SK-N-SH (cell line): Measurements from ENCODE around the gene PXDC1. TPM values are rescaled to one million over a fixed set of nuclear protein-coding genes. Genes with fewer than 3 reads are reported as not detected.
A peak's percentile ranks its signal among the peaks of the same experiment; 100 is the strongest.

ENCODE experiments used
- CTCF ChIA-PET: fragments of 300-600, 350-600 bp; formaldehyde crosslinking; extraction: SDS; loops from one replicate; lab custom pipeline; 2021; lab: Yijun Ruan, JAX
- POLR2A ChIA-PET: fragments of 350-600 bp; sonication (Branson Sonifier 250); formaldehyde crosslinking; extraction: SDS; loops from one replicate; lab custom pipeline; 2020; ENCODE audit warnings: antibody characterized with exemption, inconsistent platforms; lab: Yijun Ruan, JAX
- DNase-seq: peaks from one replicate; pipeline ENCODE4 v3.0.0; 2012
- H2AFZ ChIP-seq: fragments of 200-600 bp; sonication (generic); 2 replicates; pipeline ENCODE4 v1.8.1; 2016; ENCODE audit warnings: antibody characterized with exemption, mild to moderate bottlenecking, low read depth
- H3F3A ChIP-seq: fragments of 200-600 bp; sonication (generic); replicated peaks from 2 replicates; pipeline ENCODE3; 2016; ENCODE audit warnings: antibody characterized with exemption, mild to moderate bottlenecking; ENCODE audit not compliant: insufficient read depth
- H3K27ac ChIP-seq, 2 experiments: fragments of 200-500 bp in 1 of 2; fragments of 200-600 bp in 1 of 2; sonication (Bioruptor generic) in 1 of 2; sonication (generic), shearing (Covaris generic) in 1 of 2; 2 replicates each; pipeline versions ENCODE4 v1.5.1 to v1.6.1; 2014 to 2016; ENCODE audit warnings: low read depth in 2 of 2, inconsistent platforms in 1 of 2, low read length in 1 of 2, mild to moderate bottlenecking in 1 of 2, mixed read lengths in 1 of 2
- H3K27me3 ChIP-seq: fragments of 200-600 bp; sonication (generic), shearing (Covaris generic); 2 replicates; pipeline ENCODE4 v1.6.1; 2016; ENCODE audit warnings: mixed run types; ENCODE audit not compliant: insufficient read depth
- H3K36me3 ChIP-seq, 2 experiments: fragments of 200-500 bp in 1 of 2; fragments of 200-600 bp in 1 of 2; sonication (Bioruptor generic) in 1 of 2; sonication (generic) in 1 of 2; replicated peaks in 1 of 2; 2 replicates each; pipeline versions ENCODE3 to v1.5.1; 2014 to 2016; ENCODE audit warnings: low read length in 1 of 2, mild to moderate bottlenecking in 1 of 2; ENCODE audit not compliant: insufficient read depth in 2 of 2, control insufficient read depth in 1 of 2
- H3K4me1 ChIP-seq, 2 experiments: fragments of 200-500 bp in 1 of 2; fragments of 200-600 bp in 1 of 2; sonication (Bioruptor generic) in 1 of 2; sonication (generic), shearing (Covaris generic) in 1 of 2; 2 replicates each; pipeline versions ENCODE4 v1.5.1 to v1.6.1; 2014 to 2016; ENCODE audit warnings: low read depth in 1 of 2, low read length in 1 of 2, mixed run types in 1 of 2; ENCODE audit not compliant: insufficient read depth in 2 of 2, control insufficient read depth in 1 of 2
- H3K4me2 ChIP-seq: fragments of 200-600 bp; sonication (generic), shearing (Covaris generic); 2 replicates; pipeline ENCODE4 v1.6.1; 2017; ENCODE audit warnings: mixed run types
- H3K4me3 ChIP-seq, 2 experiments: fragments of 200-500 bp in 1 of 2; fragments of 200-600 bp in 1 of 2; sonication (Bioruptor generic) in 1 of 2; sonication (generic), shearing (Covaris generic) in 1 of 2; 2 replicates each; pipeline versions ENCODE4 v1.5.1 to v1.8.1; 2014 to 2016; ENCODE audit warnings: low read depth in 2 of 2, inconsistent platforms in 1 of 2, low read length in 1 of 2, mild to moderate bottlenecking in 1 of 2, mixed read lengths in 1 of 2, moderate library complexity in 1 of 2
- H3K79me2 ChIP-seq: fragments of 200-600 bp; sonication (generic); 2 replicates; pipeline ENCODE4 v1.8.1; 2017; ENCODE audit warnings: mild to moderate bottlenecking; ENCODE audit not compliant: insufficient read depth
- H3K9ac ChIP-seq: fragments of 200-600 bp; sonication (generic); 2 replicates; pipeline ENCODE4 v1.6.1; 2017; ENCODE audit warnings: mixed run types
- H3K9me2 ChIP-seq: fragments of 200-600 bp; sonication (generic); 2 replicates; pipeline ENCODE4 v1.6.1; 2017; ENCODE audit warnings: mixed run types
- H3K9me3 ChIP-seq: fragments of 200-600 bp; sonication (generic); 2 replicates; pipeline ENCODE4 v1.6.1; 2017; ENCODE audit warnings: mixed run types, mild to moderate bottlenecking, moderate library complexity
- H4K20me1 ChIP-seq: fragments of 200-600 bp; sonication (generic); 2 replicates; pipeline ENCODE4 v1.6.1; 2017; ENCODE audit warnings: mild to moderate bottlenecking, mixed run types; ENCODE audit not compliant: insufficient read depth
- ELF1 ChIP-seq: IDR thresholded peaks from 2 replicates; pipeline ENCODE4 v1.4.0; 2012
- FOSL2 ChIP-seq: IDR thresholded peaks from 2 replicates; pipeline ENCODE4 v1.4.0; 2012; ENCODE audit warnings: low read depth, mild to moderate bottlenecking, moderate library complexity, borderline replicate concordance
- MAX ChIP-seq: IDR thresholded peaks from 2 replicates; pipeline ENCODE4 v1.4.0; 2012; ENCODE audit warnings: low read depth
- NFIC ChIP-seq: IDR thresholded peaks from 2 replicates; pipeline ENCODE4 v1.4.0; 2012; ENCODE audit warnings: borderline replicate concordance
- NRF1 ChIP-seq: IDR thresholded peaks from 2 replicates; pipeline ENCODE4 v1.6.1; 2012; ENCODE audit warnings: low read depth, mild to moderate bottlenecking, low read length
- PBX3 ChIP-seq: IDR thresholded peaks from 2 replicates; pipeline ENCODE4; 2012
- RAD21 ChIP-seq: IDR thresholded peaks from 2 replicates; pipeline ENCODE4 v1.6.1; 2012; ENCODE audit warnings: mild to moderate bottlenecking, low read length
- RCOR1 ChIP-seq: fragments of 150-350 bp; IDR thresholded peaks from 2 replicates; pipeline ENCODE4 v1.6.1; 2017; ENCODE audit warnings: antibody characterized with exemption, low read length
- RFX5 ChIP-seq: IDR thresholded peaks from 2 replicates; pipeline ENCODE4 v1.6.1; 2012; ENCODE audit warnings: mild to moderate bottlenecking, improper control_type of control experiment, low read length
- SIN3A ChIP-seq: IDR thresholded peaks from 2 replicates; pipeline ENCODE4 v1.6.1; 2012; ENCODE audit warnings: low read depth, mild to moderate bottlenecking, low read length, moderate library complexity, borderline replicate concordance
- USF1 ChIP-seq: IDR thresholded peaks from 2 replicates; pipeline ENCODE4 v1.4.0; 2012; ENCODE audit warnings: low read depth, borderline replicate concordance
- YY1 ChIP-seq: IDR thresholded peaks from 2 replicates; pipeline ENCODE4 v1.4.0; 2012; ENCODE audit warnings: low read depth, mild to moderate bottlenecking
- ZBTB33 ChIP-seq: IDR thresholded peaks from 2 replicates; pipeline ENCODE4 v1.4.0; 2012; ENCODE audit warnings: low read depth, borderline replicate concordance
- WGBS: methylation state at CpG from one replicate; pipeline ENCODE4 v1.1.6; 2017; ENCODE audit warnings: low lambda C conversion rate; 5-methylcytosine and 5-hydroxymethylcytosine counted together
- polyA plus RNA-seq, 3 experiments: library from polyadenylated mRNA; depleted of rRNA; stranded (reverse); fragments of >200 nt; gene quantifications; 2 replicates each; pipeline ENCODE4 v1.2.3, GENCODE V29; 2012

PXDC1 gene
- polyA plus RNA-seq, 1 of the 3 experiments (the other 2 are of a cell fraction), result 14.1 TPM

GRCh38 chr6:3698021-3698420 is 53.5 kb downstream of the PXDC1 start (continued):
- TF ChIP-seq ZBTB33 (no peak), ELF1 (no peak), USF1 (no peak), RFX5 (no peak), YY1 (no peak), NRF1 (no peak), PBX3 (no peak), RCOR1 (no peak), RAD21 (no peak), SIN3A (no peak), MAX (no peak), NFIC (no peak)

- 100% methylated on average over 1 of the region's 1 CpG for WGBS
- TF ChIP-seq MAX (no peak), FOSL2 (peak; percentile 26; the same call in 1 of the 2 replicates)
- no peaks in the 10 kb centered on the region for H4K20me1 ChIP-seq
- H3K27me3 ChIP-seq, result no peaks in the 10 kb centered on the region
- H3K9me2 ChIP-seq, result no peaks in the 10 kb centered on the region
- no peaks in the 10 kb centered on the region for H3F3A ChIP-seq
- H3K27ac ChIP-seq, result no peak overlapping the region
- no peaks in the 10 kb centered on the region for H3K4me1 ChIP-seq
- H2AFZ ChIP-seq, result no peak overlapping the region
- no peak for DNase-seq
- no peak overlapping the region for H3K4me3 ChIP-seq
- H3K36me3 ChIP-seq, result no peaks in the 10 kb centered on the region
- no peak overlapping the region for H3K9ac ChIP-seq
- H3K79me2 ChIP-seq, result no peaks in the 10 kb centered on the region
- POLR2A ChIA-PET, result no interaction called here
- no peaks in the 10 kb centered on the region for H3K9me3 ChIP-seq
- no peak overlapping the region for H3K4me2 ChIP-seq
- CTCF ChIA-PET, result no interaction called here
These were observed 53.9 kb downstream of the PXDC1 start for GRCh38 chr6:3697609-3698008.
